NCI-H128 (cell line): Measurements from ENCODE around the gene FRY.

ENCODE experiments used
- DNase-seq: peaks from one replicate; lab custom pipeline; 2025; ENCODE audit not compliant: unreplicated experiment; lab: John Stamatoyannopoulos, UW

FRY gene

GRCh38 chr13:32126278-32126677 lies 94.7 kb downstream of the FRY start:
- DNase-seq, result no peak

- no peak for DNase-seq
Measured at GRCh38 chr13:32126756-32127155, 95.2 kb downstream of the FRY start.

GRCh38 chr13:32127691-32128090 lies 96.1 kb downstream of the FRY start:
- DNase-seq, result no peak

- DNase-seq, result no peak
Measured at GRCh38 chr13:32134241-32135055, 102.9 kb downstream of the FRY start.

GRCh38 chr13:32135056-32135390 lies 103.4 kb downstream of the FRY start:
- DNase-seq, result no peak

GRCh38 chr13:32135655-32136054 lies 104.1 kb downstream of the FRY start:
- no peak for DNase-seq

GRCh38 chr13:32136061-32136460 lies 104.5 kb downstream of the FRY start:
- no peak for DNase-seq

GRCh38 chr13:32136716-32137115 lies 105.1 kb downstream of the FRY start:
- DNase-seq, result no peak

- no peak for DNase-seq
Measured at GRCh38 chr13:32139251-32139650, 107.7 kb downstream of the FRY start.

- no peak for DNase-seq
Measured at GRCh38 chr13:32140109-32140508, 108.5 kb downstream of the FRY start.

GRCh38 chr13:32141462-32141861 lies 109.9 kb downstream of the FRY start:
- no peak for DNase-seq

- DNase-seq, result no peak
Measured at GRCh38 chr13:32142115-32142514, 110.5 kb downstream of the FRY start.

GRCh38 chr13:32142956-32143375 lies 111.4 kb downstream of the FRY start:
- DNase-seq, result no peak

- DNase-seq, result no peak
Measured at GRCh38 chr13:32147193-32147592, 115.6 kb downstream of the FRY start.

GRCh38 chr13:32147976-32148375 lies 116.4 kb downstream of the FRY start:
- DNase-seq, result no peak

GRCh38 chr13:32150239-32150638 lies 118.7 kb downstream of the FRY start:
- no peak for DNase-seq

- DNase-seq, result no peak
Measured at GRCh38 chr13:32150794-32151193, 119.2 kb downstream of the FRY start.

GRCh38 chr13:32151240-32151639 lies 119.7 kb downstream of the FRY start:
- DNase-seq, result no peak

- no peak for DNase-seq
Measured at GRCh38 chr13:32153056-32153455, 121.5 kb downstream of the FRY start.

- DNase-seq, result no peak
Measured at GRCh38 chr13:32159137-32159869, 127.7 kb downstream of the FRY start.

GRCh38 chr13:32162395-32163005 lies 130.9 kb downstream of the FRY start:
- no peak for DNase-seq

GRCh38 chr13:32164622-32165268 lies 133.2 kb downstream of the FRY start:
- DNase-seq, result no peak
